MCF 10A (cell line): ENCODE measurements around the gene INPP5D. TPM values are rescaled to one million over a fixed set of nuclear protein-coding genes. Genes with fewer than 3 reads are reported as not detected.

Experiments
- BruUV-seq: library from RNA; stranded (reverse); fragments of 400-500 nt; replicated peaks from 2 replicates; lab custom pipeline; 2021; lab: Mats Ljungman, UMichigan
- CTCF ChIA-PET: fragments of 300-600 bp; sonication (Branson Sonifier 250); formaldehyde crosslinking; extraction: SDS; loops from one replicate; lab custom pipeline; 2021; ENCODE audit warnings: antibody characterized with exemption, inconsistent platforms; lab: Yijun Ruan, JAX
- POLR2A ChIA-PET: fragments of 300-600, 350-650 bp; sonication (Branson Sonifier 250); formaldehyde crosslinking; extraction: SDS; loops from one replicate; lab custom pipeline; 2020; ENCODE audit warnings: antibody characterized with exemption, inconsistent platforms; lab: Yijun Ruan, JAX
- DNase-seq: peaks from one replicate; pipeline ENCODE4 v3.0.0-alpha.2; 2018; ENCODE audit not compliant: unreplicated experiment
- H3K27ac Mint-ChIP-seq: one replicate; pipeline ENCODE4 v1.8.0; 2022; ENCODE audit warnings: mild to moderate bottlenecking, low read depth, mixed read lengths; ENCODE audit not compliant: unreplicated experiment
- H3K27me3 Mint-ChIP-seq: one replicate; pipeline ENCODE4 v1.8.0; 2022; ENCODE audit warnings: mixed read lengths; ENCODE audit not compliant: insufficient read depth, unreplicated experiment
- H3K36me3 Mint-ChIP-seq: one replicate; pipeline ENCODE4 v1.8.0; 2022; ENCODE audit warnings: mild to moderate bottlenecking, moderate library complexity, mixed read lengths; ENCODE audit not compliant: insufficient read depth, unreplicated experiment
- H3K4me1 Mint-ChIP-seq: one replicate; pipeline ENCODE4 v1.8.0; 2022; ENCODE audit warnings: mixed read lengths; ENCODE audit not compliant: insufficient read depth, unreplicated experiment
- H3K4me3 Mint-ChIP-seq: one replicate; pipeline ENCODE4 v1.8.0; 2022; ENCODE audit warnings: mild to moderate bottlenecking, moderate library complexity, mixed read lengths; ENCODE audit not compliant: unreplicated experiment
- H3K9me3 Mint-ChIP-seq: one replicate; pipeline ENCODE4 v1.8.0; 2022; ENCODE audit warnings: mixed read lengths; ENCODE audit not compliant: unreplicated experiment
- CTCF ChIP-seq: fragments of 200-600 bp; IDR thresholded peaks from one replicate; pipeline ENCODE4 v1.8.0; 2022; ENCODE audit warnings: antibody characterized with exemption, mild to moderate bottlenecking; ENCODE audit not compliant: unreplicated experiment
- intact Hi-C: fragments of 100-400 bp; cut with micrococcal nuclease; formaldehyde crosslinking; loops from 2 replicates; pipeline ENCODE4 v1.14.1; 2022
- total RNA-seq: library from RNA; stranded (reverse); gene quantifications from 2 replicates; pipeline ENCODE4 v1.2.3, GENCODE V29; 2022

Gene INPP5D
- total RNA-seq, 1 experiment from 2014 or later = 64.9 TPM

- H3K27me3 Mint-ChIP-seq = no peaks in the 10 kb centered on the region
- H3K4me3 Mint-ChIP-seq = no peak overlapping the region
- POLR2A ChIA-PET = interaction anchor here (0.6 to 0.8 kb wide), 2 partner anchors 53 to 64 kb away, joined by 3 read pairs; no protein-coding TSS in a partner anchor
- intact Hi-C loops = no loop called here
- TF ChIP-seq CTCF = no peak
- no peak for DNase-seq
- peaks cover 55% of the 10 kb centered on the region for H3K36me3 Mint-ChIP-seq
- no peaks in the 10 kb centered on the region for H3K4me1 Mint-ChIP-seq
- no TSS peak for BruUV-seq
- CTCF ChIA-PET = no interaction called here
- H3K9me3 Mint-ChIP-seq = no peaks in the 10 kb centered on the region
- no peak overlapping the region for H3K27ac Mint-ChIP-seq
Observed at GRCh38 chr2:233165543-233165894, 105.4 kb downstream of the INPP5D start.

- H3K36me3 Mint-ChIP-seq = peaks cover 58% of the 10 kb centered on the region
- H3K27me3 Mint-ChIP-seq = no peaks in the 10 kb centered on the region
- CTCF ChIA-PET = interaction anchor here (0.7 to 1.3 kb wide), 2 partner anchors 84 to 275 kb away, joined by 3 to 5 read pairs; no protein-coding TSS in a partner anchor
- no peaks in the 10 kb centered on the region for H3K9me3 Mint-ChIP-seq
- H3K4me1 Mint-ChIP-seq = no peaks in the 10 kb centered on the region
- DNase-seq = peak; percentile 86
- no peak overlapping the region for H3K27ac Mint-ChIP-seq
- no peak for TF ChIP-seq CTCF
- no TSS peak for BruUV-seq
- intact Hi-C loops = no loop called here
- H3K4me3 Mint-ChIP-seq = peak overlapping the region; percentile 35
- POLR2A ChIA-PET = interaction anchor here (0.6 to 1.0 kb wide), 3 partner anchors 12 to 65 kb away, joined by 3 read pairs; no protein-coding TSS in a partner anchor
Observed at GRCh38 chr2:233165895-233166661, 105.9 kb downstream of the INPP5D start.

GRCh38 chr2:233168445-233168844, 108.3 kb downstream of the INPP5D start:
- Mint-ChIP-seq H3K27ac (no peak overlapping the region), H3K27me3 (no peaks in the 10 kb centered on the region), H3K36me3 (peaks cover 72% of the 10 kb centered on the region), H3K4me3 (no peak overlapping the region), H3K4me1 (peaks cover 6% of the 10 kb centered on the region), H3K9me3 (no peaks in the 10 kb centered on the region)
- ChIA-PET CTCF (no interaction called here), POLR2A (interaction anchor here (0.5 kb wide), 1 partner anchor 118 kb away, joined by 3 read pairs; no protein-coding TSS in a partner anchor)
- intact Hi-C loops = no loop called here
- BruUV-seq = no TSS peak
- DNase-seq = no peak
- no peak for TF ChIP-seq CTCF

- ChIA-PET CTCF (no interaction called here), POLR2A (interaction anchor here (1.1 kb wide), 1 partner anchor 18 kb away, joined by 3 read pairs; no protein-coding TSS in a partner anchor)
- Mint-ChIP-seq H3K36me3 (peaks cover 76% of the 10 kb centered on the region), H3K27ac (no peak overlapping the region), H3K27me3 (no peaks in the 10 kb centered on the region), H3K4me1 (peaks cover 6% of the 10 kb centered on the region), H3K9me3 (no peaks in the 10 kb centered on the region), H3K4me3 (no peak overlapping the region)
- no TSS peak for BruUV-seq
- intact Hi-C loops = no loop called here
- no peak for DNase-seq
- TF ChIP-seq CTCF = no peak
Observed at GRCh38 chr2:233168919-233169318, 108.8 kb downstream of the INPP5D start.
